Cardiac fibroblast (primary cell): ENCODE results near the gene TNNI3K.

Experiments used
- DNase-seq, 2 donors: peaks; one replicate each; pipeline versions ENCODE4 v3.0.0 to v3.0.0-alpha.2; 2010; ENCODE audit warnings: low read depth in 2 of 2
- H3K4me3 ChIP-seq, 2 donors: replicated peaks in 1 of 2; 1 replicate in 1 of 2; 2 replicates in 1 of 2; pipeline ENCODE4 v1.5.1; 2011; ENCODE audit warnings: low read depth in 2 of 2, low read length in 2 of 2, mild to moderate bottlenecking in 2 of 2, moderate library complexity in 1 of 2
- TF ChIP-seq, protein P1 (sequence below): IDR thresholded peaks from one replicate; pipeline ENCODE4 v1.5.1; 2011; ENCODE audit warnings: low read depth, mild to moderate bottlenecking, low read length, inconsistent platforms

TNNI3K gene

DNA sequence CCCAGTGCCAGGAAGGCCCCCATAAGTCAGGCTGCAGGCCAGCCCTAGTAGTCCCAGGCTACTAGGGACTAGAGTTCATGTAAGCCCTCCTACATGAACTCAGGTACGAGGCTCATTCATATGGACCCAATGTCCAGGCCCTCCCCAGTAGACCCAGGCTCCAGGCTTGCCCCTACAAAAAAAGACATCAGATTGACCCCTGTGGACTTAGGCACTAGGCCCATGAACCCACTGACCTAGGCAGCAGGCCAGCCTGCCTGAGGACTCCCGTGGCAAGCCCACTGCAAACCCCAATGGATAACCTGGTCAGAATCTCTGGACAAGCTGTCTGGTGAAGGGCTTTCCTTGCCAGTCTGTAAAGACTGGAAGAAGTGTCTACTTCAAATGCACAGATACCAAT, 51.2 kb downstream of the TNNI3K start:
- TF ChIP-seq, protein P1, sequence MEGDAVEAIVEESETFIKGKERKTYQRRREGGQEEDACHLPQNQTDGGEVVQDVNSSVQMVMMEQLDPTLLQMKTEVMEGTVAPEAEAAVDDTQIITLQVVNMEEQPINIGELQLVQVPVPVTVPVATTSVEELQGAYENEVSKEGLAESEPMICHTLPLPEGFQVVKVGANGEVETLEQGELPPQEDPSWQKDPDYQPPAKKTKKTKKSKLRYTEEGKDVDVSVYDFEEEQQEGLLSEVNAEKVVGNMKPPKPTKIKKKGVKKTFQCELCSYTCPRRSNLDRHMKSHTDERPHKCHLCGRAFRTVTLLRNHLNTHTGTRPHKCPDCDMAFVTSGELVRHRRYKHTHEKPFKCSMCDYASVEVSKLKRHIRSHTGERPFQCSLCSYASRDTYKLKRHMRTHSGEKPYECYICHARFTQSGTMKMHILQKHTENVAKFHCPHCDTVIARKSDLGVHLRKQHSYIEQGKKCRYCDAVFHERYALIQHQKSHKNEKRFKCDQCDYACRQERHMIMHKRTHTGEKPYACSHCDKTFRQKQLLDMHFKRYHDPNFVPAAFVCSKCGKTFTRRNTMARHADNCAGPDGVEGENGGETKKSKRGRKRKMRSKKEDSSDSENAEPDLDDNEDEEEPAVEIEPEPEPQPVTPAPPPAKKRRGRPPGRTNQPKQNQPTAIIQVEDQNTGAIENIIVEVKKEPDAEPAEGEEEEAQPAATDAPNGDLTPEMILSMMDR = no peak
- DNase-seq = no peak

DNA sequence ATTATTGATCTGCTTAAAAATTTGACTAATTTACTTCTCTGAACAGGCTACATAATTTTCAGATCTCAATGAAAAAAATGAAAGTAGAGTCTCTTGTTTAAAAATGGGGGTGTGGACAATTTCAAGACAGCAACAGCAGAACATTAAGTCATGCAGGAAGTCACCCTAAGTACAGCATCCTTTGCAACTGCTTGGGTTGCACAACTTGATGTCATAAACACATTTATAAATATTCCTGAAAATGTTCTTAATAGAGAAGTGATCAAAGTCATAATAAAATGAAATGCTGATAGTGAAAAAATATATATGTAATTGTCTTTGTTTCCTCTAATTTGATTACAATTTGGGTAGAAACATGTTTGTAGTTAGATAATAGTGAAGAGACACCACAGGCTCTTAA, 79.3 kb downstream of the TNNI3K start:
- no peak for DNase-seq
- TF ChIP-seq, protein P1 = no peak

More for the DNA sequence above, 51.2 kb downstream of the TNNI3K start:
- no peak overlapping the region for H3K4me3 ChIP-seq

DNA sequence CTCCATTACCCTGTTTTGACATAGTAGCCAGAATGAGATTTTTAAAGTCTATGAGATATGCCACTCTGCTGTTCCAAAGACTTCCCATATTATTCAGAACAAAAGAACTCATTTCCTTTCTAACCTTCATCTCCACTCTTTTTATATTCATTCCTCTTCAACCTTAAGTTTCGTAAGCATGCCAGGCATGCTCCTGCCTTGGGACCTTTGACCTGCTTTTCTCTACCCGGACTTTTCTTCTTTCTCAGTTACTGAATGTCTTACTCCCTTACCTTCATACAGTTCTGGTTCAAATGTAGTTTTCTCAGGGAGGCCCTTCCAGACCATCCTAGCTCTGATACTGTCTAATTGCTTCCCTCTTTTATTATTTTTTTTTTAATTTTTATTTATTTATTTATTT, 81.1 kb downstream of the TNNI3K start:
- no peak overlapping the region for H3K4me3 ChIP-seq
- DNase-seq = no peak

More for the DNA sequence above, 79.3 kb downstream of the TNNI3K start:
- H3K4me3 ChIP-seq = no peak overlapping the region

DNA sequence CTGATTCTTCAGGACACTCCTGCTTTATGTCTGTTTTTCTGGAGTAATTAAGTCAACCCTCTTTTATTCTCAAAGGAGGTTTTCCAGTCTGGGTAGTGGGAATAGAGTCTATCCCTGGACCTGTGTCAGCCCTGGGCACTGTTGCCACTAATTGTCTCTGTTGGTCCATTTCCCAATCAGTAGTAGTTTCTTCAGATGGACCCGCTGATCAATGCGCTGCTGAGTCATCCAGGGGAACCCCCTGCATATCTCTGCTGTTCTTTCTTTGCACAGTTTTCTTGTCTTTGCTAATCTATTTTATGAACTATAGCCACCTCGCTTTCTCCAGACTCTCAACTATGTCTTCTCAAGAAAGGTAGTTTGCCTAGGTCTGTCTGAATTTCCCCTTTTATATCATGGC, 82.5 kb downstream of the TNNI3K start:
- DNase-seq = no peak
- no peak overlapping the region for H3K4me3 ChIP-seq
- TF ChIP-seq, protein P1 = no peak

More for the DNA sequence above, 81.1 kb downstream of the TNNI3K start:
- TF ChIP-seq, protein P1 = no peak

DNA sequence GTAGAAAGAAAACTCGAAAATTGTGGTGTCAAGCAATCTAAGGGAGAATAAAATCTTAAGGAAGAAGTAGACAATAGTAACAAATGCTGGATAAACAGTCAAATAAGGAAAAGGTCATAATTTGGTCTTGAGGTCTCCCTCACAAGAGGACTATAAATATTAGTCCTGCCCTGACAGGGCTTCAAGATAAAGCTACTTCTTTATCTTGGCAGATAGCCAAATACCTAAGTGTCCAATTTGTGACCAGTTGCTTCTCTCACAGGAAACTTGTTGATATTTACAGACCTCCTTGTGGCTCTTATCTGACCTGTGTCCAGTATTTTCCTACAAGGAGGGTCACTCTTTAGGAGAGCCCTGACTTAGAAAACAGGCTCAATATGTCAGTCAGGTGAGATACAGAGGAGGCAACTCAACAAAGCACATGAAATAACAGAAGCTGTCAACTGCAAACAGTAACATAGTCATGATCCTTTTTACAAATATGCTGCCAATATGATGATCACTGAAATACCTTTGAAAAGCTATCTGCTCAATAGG, 88.8 kb downstream of the TNNI3K start:
- TF ChIP-seq, protein P1 = no peak
- no peak overlapping the region for H3K4me3 ChIP-seq
- peak in 1 of 2 donors; percentile 0 for DNase-seq

DNA sequence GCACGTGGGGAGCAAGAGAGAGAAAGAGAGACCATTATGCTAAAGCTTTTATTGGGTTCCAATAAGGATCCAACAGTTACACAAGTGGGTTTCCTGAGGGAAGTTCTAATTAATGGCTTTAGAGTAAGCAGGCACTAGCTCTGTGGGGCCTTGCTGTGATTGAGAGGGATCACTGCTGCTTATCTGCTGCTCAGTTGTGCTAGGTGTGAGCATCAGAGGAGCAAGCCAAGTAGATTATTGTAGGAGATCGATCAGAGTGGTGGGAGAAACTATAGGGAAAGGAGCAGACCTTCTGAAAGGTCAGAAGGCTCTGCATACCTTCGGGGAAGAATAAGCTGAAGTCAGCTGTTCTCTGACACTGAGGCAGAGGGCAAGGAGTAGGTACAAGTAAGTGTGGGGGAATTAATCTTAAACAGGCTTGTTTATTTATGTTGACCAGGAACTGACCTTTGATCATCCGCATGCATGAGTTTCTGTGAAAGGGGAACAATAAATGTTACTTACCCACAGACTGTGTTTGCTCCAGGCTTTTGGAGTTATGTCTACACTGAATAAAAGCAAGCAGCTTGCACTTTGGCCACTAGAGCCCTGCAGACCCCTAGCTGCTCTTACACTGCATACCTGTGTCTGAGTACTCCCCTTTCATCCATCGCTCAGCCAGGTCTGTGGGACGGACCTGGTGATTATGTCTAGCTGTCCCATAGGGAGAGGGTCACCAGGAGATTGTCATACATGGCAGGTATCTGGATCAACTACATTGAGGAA, 89.7 kb downstream of the TNNI3K start:
- no peak for DNase-seq
- no peak overlapping the region for H3K4me3 ChIP-seq
- TF ChIP-seq, protein P1 = no peak
